ENCODE measurements around the gene RAD23B.

GRCh38 chr9:107269254-107269653, 13.8 kb upstream of the RAD23B start:
- TF ChIP-seq CTCF (IDR thresholded peaks at IDR 0.05) (no peak), REST (IDR thresholded peaks at IDR 0.05; ENCODE audit: insufficient read depth in 1 of 2, low read depth in 2 of 2, low read length in 1 of 2) (no peak)
